Central memory CD4-positive, alpha-beta T cell (primary cell): Measurements from ENCODE around the gene CLIP4.

Experiments used
- DNase-seq: peaks from one replicate; pipeline ENCODE4 v3.0.0; 2022

The CLIP4 gene

DNA sequence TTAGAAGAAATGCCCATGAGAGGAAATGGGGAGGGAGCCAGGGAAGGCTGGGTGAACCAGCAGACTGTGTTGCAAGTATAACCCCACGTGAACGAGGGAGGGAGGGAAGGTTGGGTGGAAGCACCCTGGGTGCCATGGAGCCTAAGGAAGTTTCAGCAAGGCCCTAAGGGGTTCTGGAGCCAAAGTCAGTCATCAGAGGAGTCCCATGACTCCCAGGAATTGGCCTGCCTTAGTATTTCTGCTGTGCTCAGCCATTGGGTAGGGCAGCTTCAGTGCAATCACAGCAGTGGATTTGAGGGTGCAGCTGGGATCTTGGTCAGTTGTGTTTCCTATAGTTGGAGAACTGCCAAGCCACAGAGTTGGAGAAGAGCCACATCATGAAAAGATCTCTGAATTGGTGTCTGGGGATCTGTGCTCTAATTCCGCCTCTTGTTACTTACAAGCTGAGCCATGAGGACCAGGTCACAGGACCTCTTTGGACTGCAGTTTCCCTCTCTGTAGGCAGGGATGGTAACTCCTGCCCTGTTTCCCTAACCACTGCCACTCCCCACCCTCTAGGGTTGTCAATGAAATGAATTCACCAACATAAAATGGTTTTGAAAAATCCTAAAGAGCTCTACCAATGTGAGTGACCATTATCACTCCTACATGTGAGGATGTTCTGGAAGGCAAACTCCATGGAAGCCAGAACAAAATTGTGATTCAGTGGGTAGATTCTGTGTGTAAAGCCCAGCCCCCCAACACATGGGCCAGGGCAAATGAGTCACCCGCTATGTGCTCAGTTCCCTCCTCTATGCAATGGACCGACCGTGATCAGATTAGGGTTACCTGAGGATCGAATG, 108.9 kb downstream of the CLIP4 start:
- no peak for DNase-seq

DNA sequence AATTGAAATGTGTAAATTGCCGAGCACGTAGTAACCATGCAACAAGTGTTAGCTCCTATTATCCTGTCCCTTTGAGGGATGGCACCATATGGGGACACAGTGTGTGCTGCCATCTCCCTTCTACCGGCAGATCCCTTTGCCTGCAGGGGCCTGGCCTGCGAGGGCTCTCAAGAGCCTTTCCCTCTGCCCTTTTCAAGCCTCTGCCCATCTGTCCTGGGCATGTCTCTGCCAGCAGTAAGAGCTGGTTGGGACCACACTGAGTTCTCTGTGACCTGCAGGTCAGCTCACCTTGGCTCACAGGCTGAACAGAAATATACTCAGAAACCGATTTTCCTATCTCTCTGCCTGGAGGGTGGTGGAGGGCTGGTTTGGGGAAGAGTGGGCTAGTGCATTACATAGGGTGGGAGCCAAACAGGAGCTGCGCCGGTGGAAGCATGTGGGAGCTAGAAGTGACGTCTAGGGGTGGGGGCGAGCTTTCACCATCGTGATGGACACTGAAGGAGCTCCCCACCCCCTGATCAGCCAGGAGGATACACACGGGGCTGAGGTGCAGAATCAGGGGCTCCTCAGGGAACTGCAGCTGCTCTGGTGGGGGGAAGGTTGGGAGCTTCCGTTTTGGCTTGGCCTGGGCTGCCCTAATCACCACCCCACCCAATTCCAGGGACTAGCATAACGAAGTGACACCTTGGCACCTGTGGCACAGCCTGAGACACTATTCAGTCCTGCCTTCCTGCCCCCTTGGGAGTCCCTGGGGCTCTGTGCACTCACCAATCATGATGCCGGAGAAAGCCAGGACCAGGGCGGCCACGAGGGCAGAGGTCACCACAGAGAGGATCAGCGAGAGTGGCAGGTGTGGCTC, 109.7 kb downstream of the CLIP4 start:
- DNase-seq = no peak

GRCh38 chr2:29225814-29226213, 110.6 kb downstream of the CLIP4 start:
- DNase-seq = no peak

DNA sequence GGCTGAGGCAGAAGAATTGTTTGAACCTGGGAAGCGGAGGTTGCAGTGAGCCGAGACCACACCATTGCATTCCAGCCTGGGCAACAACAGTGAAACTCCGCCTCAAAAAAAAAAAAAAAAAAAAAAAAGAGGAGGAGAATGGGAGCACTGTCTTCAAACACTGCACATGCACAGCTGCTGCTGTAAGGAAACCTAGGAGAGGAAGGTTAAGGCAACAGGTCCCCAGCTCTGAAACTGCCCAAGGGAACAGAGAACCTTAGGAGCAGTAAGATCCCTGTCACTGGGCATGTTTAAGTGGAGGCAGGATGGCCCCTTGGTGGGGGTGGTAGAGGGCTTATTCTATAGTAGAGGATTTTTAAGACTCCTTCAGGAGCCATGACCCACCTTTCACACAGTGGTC, 111.2 kb downstream of the CLIP4 start:
- DNase-seq = no peak

DNA sequence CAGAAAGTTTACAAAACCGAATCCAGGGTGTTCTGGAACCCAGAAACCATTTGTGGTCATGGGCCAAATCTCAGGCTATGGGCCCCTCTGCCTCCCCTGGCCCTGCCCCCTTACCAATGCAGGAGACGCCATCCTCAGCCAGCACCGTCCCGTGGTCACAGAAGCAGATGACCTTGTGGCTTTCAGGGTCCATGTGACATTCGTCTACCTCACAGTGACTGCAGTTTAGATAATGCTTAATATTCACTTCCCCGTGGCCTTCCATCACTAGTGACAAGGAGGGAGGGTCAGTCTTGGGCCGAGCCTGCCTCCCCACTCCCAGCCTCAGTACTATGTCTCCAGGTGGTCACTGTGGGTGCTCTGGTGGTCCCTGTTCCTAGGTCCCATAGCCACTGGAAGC, 111.6 kb downstream of the CLIP4 start:
- no peak for DNase-seq

GRCh38 chr2:29227935-29228675, 112.9 kb downstream of the CLIP4 start:
- DNase-seq = no peak

DNA sequence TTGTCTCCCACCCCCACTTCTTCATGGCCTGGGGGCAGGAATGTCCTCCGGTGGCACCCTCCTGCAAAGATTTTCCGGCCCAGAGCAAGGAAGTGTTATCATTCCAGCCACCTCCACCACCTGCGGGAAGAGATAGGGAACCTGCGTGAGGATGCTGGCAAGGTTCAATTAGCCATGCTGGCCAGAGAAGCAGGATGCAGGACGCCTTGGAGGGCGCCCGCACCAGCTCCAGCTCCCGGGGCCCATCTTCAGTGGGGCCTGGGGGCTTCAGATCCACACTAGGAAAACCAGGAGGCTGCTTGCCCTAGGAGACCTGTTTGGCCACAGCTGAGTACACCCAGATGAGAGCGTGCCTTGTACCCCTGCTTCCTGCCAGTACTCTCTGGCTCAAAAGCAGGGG, 113.7 kb downstream of the CLIP4 start:
- DNase-seq = no peak

DNA sequence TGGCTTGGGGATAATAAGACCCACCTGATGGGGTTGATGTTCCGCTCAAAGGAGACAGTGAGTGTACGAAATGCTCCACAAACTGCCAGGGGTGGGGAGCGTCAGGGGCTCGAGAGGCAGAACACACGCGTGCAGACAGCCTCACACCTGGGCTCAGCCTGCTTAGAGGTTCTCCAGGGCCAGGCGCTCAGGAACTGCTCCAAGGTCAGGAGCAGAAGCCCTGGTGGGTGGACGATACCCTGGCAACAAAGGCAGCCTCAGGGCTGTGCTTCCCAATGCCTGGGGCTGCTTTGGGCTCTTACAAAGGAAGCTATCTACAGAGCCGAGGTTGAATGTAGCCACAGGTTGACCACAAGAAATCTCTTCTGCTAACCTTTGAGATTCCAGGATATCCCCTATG, 114.4 kb downstream of the CLIP4 start:
- no peak for DNase-seq

DNA sequence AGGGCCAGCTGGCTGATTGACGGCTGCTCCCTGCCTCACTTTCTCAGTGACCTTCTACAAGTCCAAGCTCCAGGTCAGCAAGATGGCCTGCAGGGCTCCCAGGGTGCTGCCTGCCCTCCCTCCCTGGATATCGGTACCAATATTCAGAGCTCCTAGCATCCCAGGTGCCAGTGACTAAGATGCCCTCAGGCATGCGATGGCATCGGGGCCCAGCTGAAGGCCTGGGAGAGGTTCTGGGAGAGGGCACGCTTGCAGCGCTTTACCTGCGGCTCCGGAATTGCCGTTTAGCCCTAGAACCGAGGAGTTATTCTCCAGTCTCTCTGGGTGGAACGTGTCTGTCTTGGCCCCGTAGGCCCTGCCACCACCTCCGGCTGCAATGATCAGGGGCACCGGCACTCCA, 116.8 kb downstream of the CLIP4 start:
- no peak for DNase-seq

DNA sequence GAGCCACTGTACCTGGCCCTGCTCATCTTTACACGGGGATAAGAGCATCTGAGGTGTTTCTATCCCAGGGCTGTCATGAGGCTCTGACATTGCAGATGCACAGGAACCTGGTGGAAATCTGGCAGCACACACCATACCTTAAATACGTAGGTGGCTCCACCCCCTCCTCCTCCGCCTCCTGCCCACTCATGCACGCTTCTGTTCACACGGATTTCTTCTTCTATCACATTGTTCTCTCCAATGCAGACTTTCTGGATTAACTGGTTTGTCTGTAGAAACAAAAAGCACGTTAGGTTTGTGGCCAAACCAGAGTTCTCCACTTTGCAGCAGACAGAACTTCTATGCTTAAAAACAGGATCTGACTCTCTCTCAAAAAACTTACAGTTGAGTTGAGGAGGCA, 118.2 kb downstream of the CLIP4 start:
- DNase-seq = no peak

- no peak for DNase-seq
Measured at GRCh38 chr2:29235411-29235810, 120.2 kb downstream of the CLIP4 start.

- DNase-seq = no peak
Measured at GRCh38 chr2:29236074-29236473, 120.9 kb downstream of the CLIP4 start.

DNA sequence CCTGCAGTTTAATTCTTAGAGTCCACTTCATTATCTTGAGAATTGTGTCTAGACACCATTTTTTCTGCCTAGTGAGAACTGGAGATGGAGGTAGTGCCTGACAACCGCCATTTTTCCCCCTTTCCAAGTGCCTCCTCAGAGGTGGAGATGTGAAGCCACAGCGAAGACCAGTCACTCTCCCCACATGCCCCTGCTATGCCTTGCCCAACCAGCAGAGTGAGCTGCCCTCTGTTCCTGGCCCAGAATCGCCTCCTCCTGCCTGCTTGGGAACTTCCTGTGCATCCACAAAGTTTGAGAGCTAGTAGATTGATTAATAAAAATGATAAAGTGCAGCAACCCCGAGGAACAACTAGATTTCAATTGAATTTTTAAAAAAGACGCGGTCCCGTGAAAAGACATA, 123.3 kb downstream of the CLIP4 start:
- no peak for DNase-seq
